HepG2 (cell line): ENCODE data around the gene CASP7.

Source experiments
- CSRNP1 ChIP-seq: sonication (generic); formaldehyde crosslinking; IDR thresholded peaks from 2 replicates; pipeline ENCODE4 v1.8.1; 2023; ENCODE audit warnings: mild to moderate bottlenecking, missing genetic modification reagents
- MAFK ChIP-seq, 2 experiments: IDR thresholded peaks in 1 of 2; conservative IDR thresholded peaks in 1 of 2; 2 replicates each; pipeline ENCODE4 v1.6.1; 2011; ENCODE audit warnings: improper control_type of control experiment in 2 of 2, low read length in 2 of 2
- PHF8 ChIP-seq: sonication (generic); formaldehyde crosslinking; IDR thresholded peaks from 2 replicates; pipeline ENCODE4 v1.5.0; 2020; ENCODE audit warnings: missing genetic modification reagents
- POLR2A ChIP-seq, 2 experiments: IDR thresholded peaks; 2 replicates each; pipeline ENCODE4 v1.6.1; 2011; ENCODE audit warnings: low read depth in 2 of 2, low read length in 2 of 2, mild to moderate bottlenecking in 1 of 2, moderate library complexity in 1 of 2; ENCODE audit not compliant: insufficient read depth in 1 of 2
- REST ChIP-seq, 2 experiments: IDR thresholded peaks; 2 replicates each; pipeline ENCODE4 v1.6.1; 2011 to 2012; ENCODE audit warnings: low read length in 2 of 2, borderline replicate concordance in 1 of 2, low read depth in 1 of 2, mild to moderate bottlenecking in 1 of 2, moderate library complexity in 1 of 2
- ZBTB26 ChIP-seq: IDR thresholded peaks from 2 replicates; pipeline ENCODE4 v1.6.1; 2016; ENCODE audit warnings: missing compliant biosample characterization, missing genetic modification reagents, borderline replicate concordance
- ZNF138 ChIP-seq: sonication (generic); formaldehyde crosslinking; IDR thresholded peaks from 2 replicates; pipeline ENCODE4 v1.5.0; 2020; ENCODE audit warnings: mild to moderate bottlenecking, low read depth, missing genetic modification reagents
- ZNF614 ChIP-seq: IDR thresholded peaks from 2 replicates; pipeline ENCODE4 v1.6.1; 2018; ENCODE audit warnings: missing biosample characterization, missing genetic modification reagents, inconsistent platforms, borderline replicate concordance
- ZNF780A ChIP-seq: sonication (generic); formaldehyde crosslinking; IDR thresholded peaks from 2 replicates; pipeline ENCODE4 v1.8.0; 2022; ENCODE audit warnings: mild to moderate bottlenecking, missing genetic modification reagents, moderate library complexity
- ZSCAN9 ChIP-seq: IDR thresholded peaks from 2 replicates; pipeline ENCODE4 v1.6.1; 2016; ENCODE audit warnings: borderline replicate concordance
- ZZZ3 ChIP-seq: sonication (generic); formaldehyde crosslinking; IDR thresholded peaks from 2 replicates; pipeline ENCODE4 v1.4.0; 2020; ENCODE audit warnings: missing genetic modification reagents, mild to moderate bottlenecking, borderline replicate concordance

DNA sequence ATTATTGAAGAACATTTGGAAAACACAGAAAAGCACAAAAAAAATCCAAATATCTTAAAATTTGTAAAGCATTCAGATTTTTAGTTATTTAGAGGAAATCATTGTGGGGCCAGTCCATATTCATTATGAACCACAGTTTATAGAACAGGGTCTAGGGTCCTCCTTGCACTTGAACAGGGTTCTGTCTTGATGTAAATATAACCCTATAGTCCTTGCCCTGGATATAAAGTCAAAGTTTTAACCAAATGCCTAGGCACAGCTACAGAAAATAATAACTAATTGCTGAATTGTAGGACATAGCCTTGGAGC, 25.6 kb downstream of the CASP7 start:
- TF ChIP-seq REST (IDR thresholded peaks at IDR 0.05; ENCODE audit: borderline replicate concordance in 1 of 2, low read depth in 1 of 2, low read length in 2 of 2) (no peak), ZBTB26 (CRISPR knock-in tag) (no peak), ZNF780A (CRISPR knock-in tag) (no peak), ZNF614 (CRISPR knock-in tag) (no peak), PHF8 (CRISPR knock-in tag) (no peak), ZZZ3 (CRISPR knock-in tag) (no peak), ZSCAN9 (CRISPR knock-in tag) (no peak), CSRNP1 (CRISPR knock-in tag) (no peak), MAFK (conservative IDR thresholded peaks at IDR 0.05 in 1 of 2, IDR thresholded peaks at IDR 0.05 in 1 of 2; ENCODE audit: low read length in 2 of 2) (no peak), POLR2A (IDR thresholded peaks at IDR 0.05; ENCODE audit: insufficient read depth in 1 of 2, low read depth in 2 of 2, low read length in 2 of 2) (no peak), ZNF138 (CRISPR knock-in tag) (no peak)
